Mucosa of descending colon (tissue), 3 donors: Measurements from ENCODE around the gene RASGEF1B. TPM values are rescaled to one million over a fixed set of nuclear protein-coding genes. Genes with fewer than 3 reads are reported as not detected.

Experiments
- ATAC-seq: fragments of 200-7000 bp; cut with Tn5 transposase; one replicate; pipeline ENCODE4 v1.9.1; 2020; ENCODE audit warnings: mild to moderate bottlenecking, moderate library complexity
- DNase-seq, 3 donors: peaks; one replicate each; pipeline ENCODE4 v3.0.0-alpha.2; 2020
- H3K36me3 ChIP-seq: fragments of 200-600 bp; one replicate; pipeline ENCODE4 v1.8.0; 2021; ENCODE audit warnings: low read depth, mild to moderate bottlenecking
- H3K4me1 ChIP-seq: fragments of 200-600 bp; one replicate; pipeline ENCODE4 v1.8.0; 2021; ENCODE audit warnings: low read depth, mild to moderate bottlenecking
- H3K4me3 ChIP-seq: fragments of 200-600 bp; one replicate; pipeline ENCODE4 v1.8.0; 2021; ENCODE audit warnings: mild to moderate bottlenecking
- H3K9me3 ChIP-seq: fragments of 200-600 bp; one replicate; pipeline ENCODE4 v1.8.0; 2021; ENCODE audit warnings: mild to moderate bottlenecking
- intact Hi-C, 2 donors: fragments of 100-400 bp; cut with DNase I in 1 of 2; cut with micrococcal nuclease in 1 of 2; formaldehyde crosslinking; loops; one replicate each; pipeline versions ENCODE4 v1.11.0 to v1.11.1; 2022; cut with DNase I, micrococcal nuclease
- total RNA-seq, 3 donors: library from RNA; stranded (reverse); fragmentation: NEBNext Ultra II Directional in 2 of 3; extraction: Animal tissue kit (Norgen Biotek cat#: 25700) in 2 of 3; gene quantifications; one replicate each; pipeline versions ENCODE4 v1.2.1 to v1.2.4, GENCODE V29; 2021 to 2023
- TF ChIP-seq, protein P1 (sequence below): fragments of 200-600 bp; IDR thresholded peaks from one replicate; pipeline ENCODE4 v1.8.0; 2022; ENCODE audit warnings: antibody characterized with exemption, mild to moderate bottlenecking
- donor health status: DM: no; HTN: no; CAD: no; lungs with moderate emphysema.
- donor health status: DM: no; HTN: no; CAD: no.
- donor health status: DM: no; HTN: yes; CAD: no.

Gene RASGEF1B
- total RNA-seq, 3 donors from 2014 or later = 13.6 to 20.5 (median 15.4) TPM

DNA sequence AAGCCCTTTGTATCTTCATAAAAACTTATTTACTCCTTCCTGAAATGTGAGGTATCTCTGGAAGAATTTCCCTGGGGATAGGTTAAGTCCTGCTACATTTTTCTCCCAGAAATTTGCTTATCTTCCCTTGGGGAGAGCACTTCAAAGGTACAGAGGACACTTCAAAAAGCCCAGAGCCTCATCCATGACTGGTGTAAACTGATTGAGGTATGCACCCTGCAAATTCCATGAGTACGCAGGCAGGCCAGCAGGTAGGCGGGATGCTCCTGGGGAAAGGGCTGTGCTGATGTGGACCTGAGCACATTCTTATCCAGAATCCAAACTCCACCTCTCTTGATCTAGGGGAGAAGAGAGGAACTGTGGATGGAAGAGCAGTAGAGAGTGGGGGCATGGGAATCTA, 26.3 kb upstream of the RASGEF1B start:
- TF ChIP-seq, protein P1, sequence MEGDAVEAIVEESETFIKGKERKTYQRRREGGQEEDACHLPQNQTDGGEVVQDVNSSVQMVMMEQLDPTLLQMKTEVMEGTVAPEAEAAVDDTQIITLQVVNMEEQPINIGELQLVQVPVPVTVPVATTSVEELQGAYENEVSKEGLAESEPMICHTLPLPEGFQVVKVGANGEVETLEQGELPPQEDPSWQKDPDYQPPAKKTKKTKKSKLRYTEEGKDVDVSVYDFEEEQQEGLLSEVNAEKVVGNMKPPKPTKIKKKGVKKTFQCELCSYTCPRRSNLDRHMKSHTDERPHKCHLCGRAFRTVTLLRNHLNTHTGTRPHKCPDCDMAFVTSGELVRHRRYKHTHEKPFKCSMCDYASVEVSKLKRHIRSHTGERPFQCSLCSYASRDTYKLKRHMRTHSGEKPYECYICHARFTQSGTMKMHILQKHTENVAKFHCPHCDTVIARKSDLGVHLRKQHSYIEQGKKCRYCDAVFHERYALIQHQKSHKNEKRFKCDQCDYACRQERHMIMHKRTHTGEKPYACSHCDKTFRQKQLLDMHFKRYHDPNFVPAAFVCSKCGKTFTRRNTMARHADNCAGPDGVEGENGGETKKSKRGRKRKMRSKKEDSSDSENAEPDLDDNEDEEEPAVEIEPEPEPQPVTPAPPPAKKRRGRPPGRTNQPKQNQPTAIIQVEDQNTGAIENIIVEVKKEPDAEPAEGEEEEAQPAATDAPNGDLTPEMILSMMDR = no peak
- no peak overlapping the region for H3K4me3 ChIP-seq
- H3K9me3 ChIP-seq = no peaks in the 10 kb centered on the region
- DNase-seq = no peak
- intact Hi-C loops = no loop called here
- no peaks in the 10 kb centered on the region for H3K4me1 ChIP-seq
- no peaks in the 10 kb centered on the region for H3K36me3 ChIP-seq
- ATAC-seq = no peak

DNA sequence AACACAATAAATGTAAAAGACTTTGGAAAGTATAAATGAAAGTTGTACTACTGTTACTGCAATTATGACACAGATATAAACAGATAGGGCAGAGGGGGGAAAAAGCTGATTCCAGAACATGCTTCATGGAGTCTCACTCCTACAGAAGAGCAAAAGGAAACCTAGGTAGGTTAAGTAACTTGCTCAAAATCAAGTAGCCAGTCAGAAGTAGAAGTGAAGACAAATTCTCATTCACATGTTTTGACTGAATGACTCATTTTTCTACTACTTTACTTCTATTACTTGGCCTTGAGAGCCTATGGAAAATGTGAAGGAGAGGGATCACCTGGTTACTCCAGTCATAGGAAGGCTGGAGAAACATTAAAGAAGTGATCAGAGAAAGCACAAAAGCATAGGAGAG, 23.6 kb upstream of the RASGEF1B start:
- Histone ChIP-seq H3K9me3 (no peaks in the 10 kb centered on the region), H3K4me3 (no peak overlapping the region), H3K4me1 (no peaks in the 10 kb centered on the region), H3K36me3 (no peaks in the 10 kb centered on the region)
- intact Hi-C loops = no loop called here
- DNase-seq = no peak
- TF ChIP-seq, protein P1 = no peak
- no peak for ATAC-seq

DNA sequence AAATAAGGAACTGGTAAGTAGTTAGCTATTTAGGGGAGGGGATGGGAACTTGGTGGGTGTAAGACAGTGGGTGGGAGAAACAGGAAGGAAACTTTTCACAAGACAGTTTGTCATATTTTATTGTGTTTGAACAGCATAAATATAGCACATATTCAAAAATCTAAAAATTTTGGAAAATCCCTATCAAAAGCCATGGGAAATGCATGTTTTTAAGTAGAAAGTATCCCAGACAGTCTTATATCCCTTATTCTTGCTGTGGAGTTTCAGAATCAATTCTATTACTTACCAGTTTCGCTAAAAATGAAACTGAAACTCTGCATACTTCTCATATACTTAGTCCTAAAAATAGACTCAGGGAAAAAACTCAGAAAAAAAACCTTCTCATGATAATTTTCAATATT, 22.3 kb upstream of the RASGEF1B start:
- TF ChIP-seq, protein P1 = no peak
- Histone ChIP-seq H3K9me3 (no peaks in the 10 kb centered on the region), H3K4me1 (no peaks in the 10 kb centered on the region), H3K4me3 (no peak overlapping the region), H3K36me3 (no peaks in the 10 kb centered on the region)
- intact Hi-C loops = no loop called here
- ATAC-seq = peak; percentile 70
- DNase-seq = no peak

DNA sequence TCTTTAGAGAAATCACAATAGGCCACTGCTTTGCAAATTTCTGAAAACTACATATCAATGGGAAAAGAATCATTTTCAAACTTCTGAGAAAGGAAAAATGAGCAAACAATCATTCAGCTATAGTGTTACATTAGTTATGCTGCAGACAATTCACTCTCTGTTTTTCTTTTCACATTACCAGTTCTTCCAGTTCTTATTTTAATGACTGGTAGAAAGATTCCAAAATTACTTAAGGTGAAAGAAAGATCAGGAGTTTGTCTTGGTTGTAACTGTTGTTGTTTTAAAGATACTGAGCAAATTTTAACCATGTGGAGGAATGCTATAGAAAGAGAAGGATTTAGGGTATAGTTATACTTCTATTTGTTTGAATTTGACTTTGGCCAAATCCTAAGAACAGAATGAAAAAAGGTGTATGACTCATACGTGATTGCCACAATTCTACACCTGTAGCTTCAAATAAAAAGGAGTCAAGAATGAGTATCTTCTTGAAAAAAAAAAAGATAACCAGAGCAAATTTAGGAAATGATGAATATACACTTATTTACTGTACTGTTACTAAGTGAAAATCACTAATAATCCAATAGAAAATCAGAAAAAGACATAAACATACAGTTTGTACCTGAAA, 21.0 kb upstream of the RASGEF1B start:
- no peak for ATAC-seq
- TF ChIP-seq, protein P1 = no peak

DNA sequence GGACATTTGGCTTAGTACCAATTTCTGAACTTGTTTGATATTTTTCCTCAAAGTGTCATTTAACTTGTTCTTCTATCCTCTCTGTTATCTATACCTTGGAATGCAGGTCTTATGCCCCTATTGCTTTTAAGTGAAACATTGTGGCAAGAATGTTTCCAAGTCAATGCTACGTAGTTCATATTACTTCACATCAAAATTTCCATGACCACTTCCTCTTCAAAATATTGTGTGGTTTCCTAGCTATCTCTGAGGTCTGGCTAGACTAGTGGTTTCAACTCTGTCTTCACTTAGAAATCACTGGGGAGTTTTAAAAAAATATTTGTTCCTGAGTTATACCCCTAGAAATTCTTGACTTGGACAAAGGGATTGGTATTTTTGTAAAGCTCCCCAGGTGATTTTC, 20.2 kb upstream of the RASGEF1B start:
- H3K9me3 ChIP-seq = no peaks in the 10 kb centered on the region
- ATAC-seq (peak; percentile 79), DNase-seq (no peak)
- TF ChIP-seq, protein P1 = no peak
- H3K4me3 ChIP-seq = no peak overlapping the region
- H3K4me1 ChIP-seq = no peaks in the 10 kb centered on the region
- intact Hi-C loops = no loop called here
- no peaks in the 10 kb centered on the region for H3K36me3 ChIP-seq

More for the DNA sequence above, 21.0 kb upstream of the RASGEF1B start:
- Histone ChIP-seq H3K4me3 (no peak overlapping the region), H3K9me3 (no peaks in the 10 kb centered on the region), H3K4me1 (no peaks in the 10 kb centered on the region), H3K36me3 (no peaks in the 10 kb centered on the region)
- intact Hi-C loops = no loop called here
- DNase-seq = no peak
